Measurements from ENCODE around the gene RBMS3.

- no peak for TF ChIP-seq L3MBTL2 (conservative IDR thresholded peaks at IDR 0.05)
- TF ChIP-seq LEF1 (IDR thresholded peaks at IDR 0.05; ENCODE audit: borderline replicate concordance), result no peak
- TF ChIP-seq HDGF (IDR thresholded peaks at IDR 0.05; ENCODE audit: borderline replicate concordance), result no peak
- TF ChIP-seq FOXK2 (IDR thresholded peaks at IDR 0.05), result no peak
- TF ChIP-seq ZNF384 (IDR thresholded peaks at IDR 0.05), result no peak
- no peak for TF ChIP-seq FOXM1 (IDR thresholded peaks at IDR 0.05; ENCODE audit: borderline replicate concordance)
- no peak for TF ChIP-seq SP1 (IDR thresholded peaks at IDR 0.05)
- TF ChIP-seq PKNOX1 (IDR thresholded peaks at IDR 0.05), result no peak
- no peak for TF ChIP-seq TARDBP (IDR thresholded peaks at IDR 0.05)
- no peak for TF ChIP-seq SUZ12 (IDR thresholded peaks at IDR 0.05)
- no peak for TF ChIP-seq FOXA1 (IDR thresholded peaks at IDR 0.05)
- no peak for TF ChIP-seq CTBP1 (IDR thresholded peaks at IDR 0.05; ENCODE audit: borderline replicate concordance)
- no peak for TF ChIP-seq NFRKB (IDR thresholded peaks at IDR 0.05)
- no peak for TF ChIP-seq ELF4 (IDR thresholded peaks at IDR 0.05)
These were observed 187.3 kb downstream of the RBMS3 start for GRCh38 chr3:29468187-29468586.

Data from HEK293T (cell line).